ACHN (cell line): ENCODE measurements around the gene TNIP2.
"Not testable (repeated sequence)": the region's sequence is repeated elsewhere in the genome, so short reads cannot be mapped to it uniquely, and the experiment has no call there.

Experiments used
- DNase-seq: peaks from one replicate; pipeline ENCODE4 v3.0.0-alpha.2; 2015
- in situ Hi-C: cut with HindIII; loops from 2 replicates; pipeline ENCODE4 v1.10.0; 2017; ENCODE audit warnings: low sequenced_read_pairs, low pct_ligation_motif_present, low pct_unique_long_range_greater_than_20kb

The TNIP2 gene

DNA sequence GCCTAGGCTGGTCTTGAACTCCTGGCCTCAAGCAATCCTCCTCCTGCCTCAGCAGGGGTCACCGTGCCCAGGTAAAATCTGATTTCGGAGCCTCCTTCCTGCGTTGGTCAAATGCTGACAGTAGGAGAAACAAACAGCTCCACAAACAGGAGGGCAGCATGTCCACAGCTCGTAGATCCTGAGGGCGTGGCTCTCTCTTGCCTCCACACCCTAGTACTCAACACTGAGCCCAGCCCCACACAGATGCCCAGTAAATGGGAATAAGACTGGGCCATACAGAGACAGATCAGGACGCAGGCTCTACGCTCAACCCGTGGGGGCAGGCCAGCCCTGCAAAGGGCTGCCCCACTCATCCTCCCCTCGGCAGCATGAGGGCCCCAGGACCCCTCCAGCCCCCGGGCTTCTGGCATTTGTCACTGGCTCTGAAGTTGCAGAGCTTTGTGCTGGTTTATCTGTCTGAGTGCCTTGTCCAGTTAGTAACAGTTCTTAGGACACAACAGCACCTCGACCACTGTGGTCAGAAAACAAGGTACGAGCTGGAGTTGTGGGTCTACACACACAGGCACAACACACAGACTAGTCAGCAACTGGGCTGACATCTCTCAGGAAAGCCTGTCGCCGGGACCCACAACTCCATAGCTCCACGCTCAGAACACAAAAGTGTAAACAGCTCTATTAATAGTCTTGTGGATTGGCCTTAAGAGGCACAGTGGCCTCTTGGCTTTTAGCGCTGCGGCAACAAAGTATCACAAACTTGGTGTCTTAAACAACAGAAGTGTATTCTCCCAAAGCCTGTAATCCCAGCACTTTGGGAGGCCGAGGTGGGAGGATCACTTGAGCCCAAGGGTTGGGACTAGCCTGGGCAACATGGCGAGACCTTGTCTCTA, 5.2 kb downstream of the TNIP2 start:
- in situ Hi-C loops: no loop called here
- DNase-seq: no peak

DNA sequence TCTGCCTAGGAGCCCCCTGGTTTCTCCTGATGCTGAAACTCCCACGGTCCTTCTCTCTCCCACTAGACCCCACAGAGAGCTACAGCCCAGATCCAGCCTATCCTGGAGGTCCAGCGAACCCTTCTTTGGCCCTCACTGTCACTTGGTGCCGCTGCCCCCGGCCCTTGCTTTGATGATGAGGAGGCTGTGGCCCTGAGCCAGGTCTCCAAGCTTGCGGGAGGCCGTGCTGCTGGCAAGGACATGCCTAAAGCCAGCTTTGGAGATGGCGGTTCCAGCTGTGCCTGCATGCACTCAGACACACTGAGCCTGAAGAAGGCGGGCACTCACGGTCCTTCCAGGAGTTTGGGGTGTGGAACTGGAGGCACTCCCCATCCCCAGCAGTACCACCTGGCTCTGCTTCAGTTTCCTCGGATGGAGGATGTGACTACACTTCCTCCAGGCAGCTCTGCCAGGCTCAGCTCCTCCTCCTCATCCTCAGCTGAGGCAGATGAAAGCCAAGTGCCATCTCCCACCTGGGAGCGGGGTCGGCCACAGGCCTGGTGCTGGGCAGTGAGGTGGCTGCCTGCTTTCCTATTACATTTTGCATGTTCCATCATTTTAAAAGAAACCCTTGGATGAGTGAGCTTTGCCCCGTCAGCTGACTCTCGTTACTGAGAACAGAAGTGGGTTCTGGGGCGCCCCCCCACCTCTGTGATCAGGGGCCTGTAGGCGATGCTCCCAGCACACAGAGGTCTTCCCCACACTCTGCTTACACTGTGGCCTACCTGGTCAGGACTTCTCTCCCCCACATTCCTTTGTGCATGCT, 9.0 kb downstream of the TNIP2 start:
- DNase-seq: no peak
- in situ Hi-C loops: no loop called here

DNA sequence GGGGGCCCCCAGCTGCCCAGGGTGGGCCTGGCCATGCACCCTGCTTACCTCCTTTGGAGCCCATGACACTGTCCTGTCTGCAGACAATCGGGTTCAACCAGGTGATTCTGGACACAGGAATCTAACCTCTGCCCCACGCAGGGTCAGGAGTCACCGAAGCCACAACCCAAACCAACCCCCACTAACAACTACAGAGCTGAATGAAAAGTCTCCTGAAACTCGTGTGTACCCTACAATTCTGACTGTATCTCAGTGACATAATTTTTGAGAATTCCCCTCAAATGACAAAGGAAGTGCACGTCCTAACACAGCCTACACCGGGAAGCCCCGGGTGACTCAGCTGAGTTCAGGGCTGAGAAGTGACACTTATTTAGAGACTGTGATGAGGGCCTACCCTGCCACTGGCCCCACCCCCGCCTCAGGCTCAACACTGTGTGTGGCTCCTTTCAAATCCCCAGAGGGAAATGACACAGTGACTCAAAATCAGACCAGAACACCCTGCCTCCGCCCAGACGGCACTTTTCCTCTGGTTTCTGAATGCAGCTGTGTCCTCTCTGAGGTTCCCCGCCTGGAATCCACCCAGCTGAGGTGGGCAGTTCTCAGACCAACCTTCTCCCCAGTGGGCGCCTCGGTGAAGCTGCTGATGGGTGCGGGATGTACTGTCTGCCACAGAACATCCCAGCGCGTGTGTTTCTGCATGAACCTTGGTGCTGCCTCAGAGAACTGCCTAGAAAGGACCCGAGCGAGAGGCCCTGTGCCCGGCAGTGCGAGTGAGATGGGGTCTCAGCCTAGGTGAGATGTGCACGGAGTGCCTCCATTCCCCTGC, 9.9 kb downstream of the TNIP2 start:
- in situ Hi-C loops: no loop called here
- no peak for DNase-seq

DNA sequence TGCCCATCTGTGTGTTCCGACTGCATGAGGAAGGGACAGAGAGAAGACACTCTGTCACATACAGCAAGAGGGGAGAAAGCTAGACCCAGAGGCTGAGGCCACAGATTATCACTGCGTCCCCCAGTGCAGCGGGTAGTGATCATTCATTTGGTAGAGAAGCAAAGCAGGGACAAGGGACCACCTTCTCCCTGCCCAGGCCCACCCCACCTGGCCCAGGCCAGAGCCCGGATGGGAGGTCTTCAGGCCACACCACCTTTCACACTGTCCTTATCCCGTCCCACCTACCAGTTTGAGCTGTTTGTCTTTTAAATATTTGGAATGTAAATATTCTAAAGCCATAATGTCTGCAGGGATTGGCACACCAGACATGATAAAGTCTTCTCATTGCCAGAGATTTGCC, 10.6 kb downstream of the TNIP2 start:
- no peak for DNase-seq
- in situ Hi-C loops: no loop called here

DNA sequence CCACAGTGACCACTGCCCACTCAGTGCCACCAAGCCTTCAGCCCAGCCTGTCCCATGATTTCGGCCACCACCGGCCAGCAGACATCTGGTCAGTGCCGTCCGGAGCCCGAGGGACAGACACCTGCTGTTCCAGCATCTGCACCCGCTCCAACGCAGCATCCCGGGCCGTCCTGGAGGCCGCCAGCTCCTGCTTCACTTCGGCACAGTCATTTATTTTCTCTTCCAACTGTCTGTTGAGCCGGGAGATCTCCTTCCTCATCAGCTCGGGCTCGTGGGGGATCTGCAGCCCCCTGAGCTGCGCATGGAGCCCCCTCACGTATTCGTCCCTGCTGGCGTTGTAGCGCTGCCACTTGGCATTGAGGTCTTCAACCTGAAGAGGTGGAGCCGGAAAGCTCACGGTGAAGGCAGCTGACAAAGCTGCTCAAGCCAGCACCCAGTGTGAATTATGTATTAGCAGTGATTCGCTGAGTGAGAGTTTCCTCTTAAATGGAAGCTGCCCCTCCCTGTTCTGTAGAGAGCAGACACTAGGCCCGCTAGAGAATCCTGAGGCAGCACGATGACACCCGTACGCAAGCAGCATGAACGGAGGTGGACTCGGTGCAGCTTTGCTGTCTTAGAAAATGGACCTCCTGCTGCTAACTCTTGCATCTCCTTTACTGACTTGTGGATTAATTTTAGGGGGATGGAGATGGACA, 11.4 kb downstream of the TNIP2 start:
- in situ Hi-C loops: no loop called here
- no peak for DNase-seq

DNA sequence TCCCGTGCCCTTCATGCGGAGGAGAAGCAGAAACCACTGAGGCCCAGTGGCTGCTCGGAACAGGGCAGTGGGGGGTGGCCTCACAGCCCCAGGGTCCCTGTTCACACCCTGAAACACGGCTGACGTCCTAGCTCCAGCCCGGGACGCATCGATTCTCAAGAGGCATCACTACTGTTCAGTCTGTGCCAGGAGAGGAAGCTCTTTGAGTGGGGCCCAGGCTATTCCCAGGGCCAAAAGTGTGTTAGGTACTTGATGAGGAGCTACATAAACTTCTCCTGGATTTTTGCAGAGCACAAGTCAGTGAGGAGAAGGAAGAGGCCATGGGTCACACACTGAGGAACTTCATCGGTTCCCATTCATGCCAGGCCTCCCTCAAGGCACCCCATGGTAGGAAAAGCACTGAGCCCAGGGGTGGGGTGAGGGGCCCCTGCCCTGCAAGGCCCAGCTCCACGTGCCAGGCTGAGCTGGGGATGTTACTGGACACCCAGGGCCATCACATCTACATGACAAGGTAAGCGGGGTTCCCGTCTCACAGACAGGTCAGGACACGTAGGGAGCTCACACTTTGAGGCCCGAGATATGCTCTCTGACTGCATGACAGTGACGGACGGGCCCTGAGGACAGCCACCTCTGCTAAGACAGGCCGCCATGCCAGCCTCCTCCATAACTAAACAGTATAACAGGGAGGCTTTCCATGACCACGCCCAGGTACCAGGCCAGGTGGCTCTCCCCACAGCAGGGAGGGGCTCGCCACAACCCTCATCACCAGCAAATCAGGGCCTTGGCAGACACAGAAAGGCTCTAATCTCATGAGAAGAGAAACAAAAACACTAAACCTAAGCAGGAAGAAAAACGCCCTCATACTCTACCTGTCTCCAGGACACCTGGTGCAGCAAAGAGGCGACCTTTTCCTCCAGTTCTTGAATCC, 12.4 kb downstream of the TNIP2 start:
- in situ Hi-C loops: no loop called here
- DNase-seq: no peak

DNA sequence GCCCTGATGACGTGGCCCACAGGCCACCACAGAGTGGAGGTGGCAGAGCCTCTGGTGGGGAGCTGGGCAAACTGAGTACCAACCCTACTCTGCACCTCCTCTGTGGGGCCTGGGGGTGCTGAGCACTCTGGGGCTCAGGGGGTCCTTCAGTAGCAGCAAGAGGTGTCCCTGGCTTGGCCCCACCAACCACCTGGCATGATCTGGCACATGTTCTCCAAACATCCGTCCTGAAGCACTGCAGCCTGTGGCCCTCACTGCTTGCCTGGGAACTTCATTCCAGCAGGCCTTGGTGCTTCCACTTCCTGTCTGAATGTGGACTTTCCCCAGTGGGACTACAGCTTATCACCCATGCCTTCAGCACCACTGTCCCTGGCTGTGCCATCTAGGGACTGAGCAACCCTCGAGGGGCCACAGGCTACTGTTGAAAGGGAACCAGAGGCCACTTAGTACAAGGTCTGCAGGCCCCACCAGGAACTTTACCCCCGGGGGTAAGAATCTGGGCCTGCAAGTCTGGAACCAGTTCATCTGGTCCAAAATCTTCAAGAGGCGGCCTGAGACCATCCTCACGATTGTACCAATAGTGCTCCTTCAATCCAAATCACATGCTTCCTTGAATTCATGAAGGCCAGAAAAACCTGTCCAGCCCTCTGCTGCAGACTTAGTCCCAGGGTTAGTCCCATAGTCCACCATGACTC, 13.2 kb downstream of the TNIP2 start:
- no peak for DNase-seq
- in situ Hi-C loops: no loop called here

DNA sequence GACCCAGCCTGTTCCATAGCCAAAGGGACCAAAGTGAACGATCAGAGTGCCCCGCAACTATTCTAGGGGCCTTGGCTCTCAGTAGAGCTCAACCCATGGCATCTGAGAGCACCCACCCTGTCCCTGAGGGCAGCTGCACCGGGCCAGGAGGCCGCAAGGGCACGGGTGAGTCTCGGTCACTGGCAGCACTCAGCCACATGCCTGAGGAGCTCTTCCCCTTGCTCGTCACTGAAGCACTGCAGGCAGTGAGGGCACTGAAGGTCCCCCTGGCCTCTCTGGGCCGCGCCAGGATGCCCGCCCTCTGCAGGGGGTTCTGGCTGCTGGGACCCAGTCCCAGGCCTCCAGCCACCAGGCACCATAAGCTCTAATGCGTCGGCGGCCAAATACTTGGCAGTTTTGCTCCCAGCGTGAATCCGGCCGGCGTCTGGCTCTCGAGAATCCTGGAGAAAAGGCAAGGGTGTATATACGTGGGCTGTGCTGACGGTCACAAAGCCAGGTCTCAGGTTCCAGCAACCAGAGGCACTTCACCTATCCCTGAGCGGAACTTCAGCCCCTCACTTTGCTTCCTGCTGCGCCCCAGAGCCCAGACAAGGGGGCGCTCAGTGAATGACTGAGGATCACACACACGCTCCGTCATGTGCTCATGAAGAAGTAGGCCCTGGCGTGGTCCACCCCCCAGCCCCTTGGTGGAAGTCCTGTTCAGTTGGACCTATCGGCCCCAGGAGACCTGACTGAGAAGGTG, 13.9 kb downstream of the TNIP2 start:
- in situ Hi-C loops: no loop called here
- no peak for DNase-seq

DNA sequence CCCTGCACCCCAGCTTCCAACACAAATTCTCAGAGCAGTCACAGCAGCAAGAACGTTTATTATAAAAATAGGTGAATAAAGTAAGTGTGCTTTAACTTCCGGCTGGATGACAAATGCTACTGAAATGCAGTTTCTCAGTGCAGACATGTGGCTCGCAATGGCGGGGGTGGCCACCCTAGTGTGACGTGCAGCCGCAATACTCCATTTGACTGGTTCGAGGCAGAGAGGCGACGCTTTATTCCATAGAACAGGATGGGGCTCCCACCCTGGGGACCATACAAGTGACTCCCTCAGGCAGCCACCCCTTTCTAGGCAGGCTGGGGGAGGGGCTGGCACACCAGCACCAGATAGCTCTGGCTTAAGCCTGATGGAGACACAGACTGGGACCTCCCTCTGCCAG, 14.5 kb downstream of the TNIP2 start:
- no peak for DNase-seq
- in situ Hi-C loops: no loop called here

DNA sequence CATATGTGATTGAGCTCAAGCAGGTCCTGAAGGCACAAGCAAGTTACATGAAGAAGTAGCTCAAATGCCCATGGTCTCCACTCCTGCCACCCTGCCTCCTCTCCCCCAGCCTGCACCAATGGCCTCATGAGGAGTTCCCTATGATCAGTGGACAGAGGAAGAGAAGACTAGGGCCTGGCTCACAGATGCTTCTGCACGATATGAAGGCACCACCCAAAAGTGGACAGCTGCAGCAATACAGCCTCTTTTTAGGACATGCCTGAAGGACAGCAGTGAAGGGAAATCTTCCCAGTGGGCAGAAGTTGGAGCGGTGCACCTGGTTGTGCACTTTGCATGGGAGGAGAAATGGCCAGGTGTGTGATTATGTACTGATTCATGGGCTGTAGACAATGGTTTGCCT, 17.8 kb downstream of the TNIP2 start:
- in situ Hi-C loops, DNase-seq: not testable (repeated sequence)

DNA sequence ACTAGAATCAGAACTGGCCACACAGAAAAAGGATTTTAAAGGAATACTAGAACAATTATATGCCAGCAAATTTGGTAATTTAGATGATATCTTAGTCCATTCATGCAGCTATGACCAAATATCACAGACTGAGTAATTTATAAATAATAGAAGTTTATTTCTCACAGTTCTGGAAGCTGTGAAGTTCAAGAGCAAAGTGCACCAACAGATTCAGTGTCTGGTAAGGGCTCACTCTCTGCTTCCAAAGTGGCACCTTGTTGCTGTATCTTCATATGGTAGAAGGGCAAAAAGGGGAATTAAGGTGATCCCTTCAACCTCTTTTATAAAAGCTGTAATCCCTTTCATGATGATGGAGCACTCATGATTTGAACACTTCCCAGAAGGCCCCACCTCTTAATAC, 20.3 kb downstream of the TNIP2 start:
- in situ Hi-C loops: no loop called here

DNA sequence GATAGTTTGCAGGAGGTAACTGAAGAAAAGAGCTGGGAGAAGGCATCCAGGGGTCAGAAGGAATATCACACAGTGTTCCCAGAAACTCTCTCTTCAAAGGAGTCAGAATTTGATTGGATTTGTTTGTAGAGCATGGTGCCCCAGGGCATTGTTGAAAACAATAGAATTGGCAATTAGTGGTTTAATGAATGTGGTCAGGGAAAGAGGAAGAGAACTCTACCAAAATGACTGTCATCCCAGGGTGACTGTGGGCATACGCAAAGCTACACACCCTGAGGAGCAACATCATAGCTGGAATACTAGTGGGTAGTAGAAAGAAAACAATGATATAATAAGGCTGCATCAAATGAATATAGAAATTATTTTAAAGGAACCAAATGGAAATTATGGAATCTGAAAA, 21.5 kb downstream of the TNIP2 start:
- DNase-seq: no peak
- in situ Hi-C loops: no loop called here

More for the DNA sequence above, 20.3 kb downstream of the TNIP2 start:
- no peak for DNase-seq

DNA sequence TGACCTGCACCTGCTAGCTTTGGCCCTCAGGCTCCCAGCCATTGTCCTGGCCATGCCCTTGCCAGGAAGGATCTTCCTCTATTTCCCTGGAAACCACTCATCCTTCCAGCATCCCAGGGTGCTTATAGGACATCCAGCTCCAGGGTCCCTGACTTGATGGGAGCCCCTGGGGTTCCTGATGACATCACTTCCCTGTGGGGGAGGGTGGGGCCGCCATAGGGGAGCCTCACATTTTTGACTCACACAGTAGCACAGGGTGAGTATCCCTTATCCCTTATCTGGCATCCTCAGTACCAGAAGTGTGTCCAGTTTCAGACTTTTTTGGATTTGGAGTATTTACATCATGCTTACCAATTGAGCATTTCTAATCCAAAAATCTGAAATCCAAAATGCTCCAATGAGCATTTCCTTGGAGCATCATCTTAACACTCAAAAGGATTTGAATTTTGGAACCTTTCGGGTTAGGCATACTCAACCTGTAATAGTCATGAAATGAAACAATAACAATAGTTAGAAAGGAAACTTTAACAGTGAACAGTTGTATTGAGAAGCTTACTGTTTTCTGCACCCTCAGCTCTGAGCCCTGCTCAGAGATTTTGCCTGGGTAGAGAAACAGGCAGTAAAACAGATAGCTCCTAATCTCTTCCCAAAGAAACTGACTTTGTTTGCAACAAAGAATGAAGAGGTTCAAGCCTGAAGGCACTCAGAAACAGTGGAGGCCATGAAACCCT, 22.1 kb downstream of the TNIP2 start:
- in situ Hi-C loops: no loop called here
- DNase-seq: no peak

DNA sequence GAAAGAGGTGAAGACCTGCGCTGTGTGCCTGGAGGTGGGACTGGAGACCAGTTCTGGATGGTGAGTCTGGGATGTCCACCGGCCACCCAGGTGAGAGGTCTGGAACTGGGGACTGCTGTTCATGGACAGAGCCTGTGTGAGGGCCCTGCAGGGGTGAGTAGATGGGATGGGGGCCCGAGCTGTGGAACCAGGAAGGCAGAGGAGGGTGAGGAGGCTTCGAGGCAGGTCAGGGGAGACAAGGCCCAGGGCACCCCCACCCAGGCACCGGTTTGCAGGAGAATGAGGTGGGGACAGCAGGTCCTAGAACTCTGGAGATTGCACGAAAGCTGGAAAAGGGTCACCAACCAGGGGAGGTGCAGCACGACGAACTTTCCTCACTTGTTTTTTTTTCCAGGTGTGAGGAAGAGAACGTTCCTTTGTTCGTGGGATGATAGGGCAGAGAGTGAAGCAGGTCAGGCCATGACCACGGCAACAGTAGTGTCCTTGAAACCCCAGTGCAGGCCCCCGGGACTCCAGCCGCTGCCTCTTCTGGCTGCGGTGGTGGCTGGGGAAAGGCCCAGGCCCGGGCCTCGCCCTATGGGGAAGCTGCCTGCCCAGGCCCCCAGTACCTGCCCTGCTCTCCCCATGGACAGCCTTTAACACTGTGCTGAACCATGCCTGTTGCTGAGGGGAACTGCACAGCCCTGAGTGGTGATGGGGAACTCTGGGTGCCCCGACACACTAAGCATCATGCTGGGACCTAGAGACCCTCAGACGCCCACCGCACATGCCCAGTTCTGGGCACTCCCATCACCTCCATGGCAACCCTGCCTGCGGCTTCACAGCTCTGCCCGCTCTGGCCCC, 22.9 kb downstream of the TNIP2 start:
- no peak for DNase-seq

DNA sequence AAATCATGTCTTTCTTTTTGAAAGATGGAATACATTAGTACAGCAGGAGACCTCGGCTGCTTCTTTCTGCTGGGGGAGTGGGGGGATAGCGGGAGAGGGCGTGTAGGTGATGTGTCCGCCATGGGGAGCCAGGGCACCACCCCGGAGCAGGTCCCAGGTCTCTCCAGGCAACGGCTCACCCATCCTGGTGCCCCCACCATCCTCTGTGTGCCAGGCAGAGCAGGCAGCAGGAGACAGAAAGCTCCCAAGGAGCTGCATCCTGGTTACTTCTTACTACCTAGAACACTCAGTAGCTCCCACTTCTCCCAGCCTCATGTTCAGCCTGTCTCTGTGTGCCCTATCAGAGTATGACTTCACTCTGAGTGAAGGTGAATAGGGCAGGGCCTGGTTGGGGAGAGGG, 23.6 kb downstream of the TNIP2 start:
- DNase-seq: no peak
- in situ Hi-C loops: no loop called here

More for the DNA sequence above, 22.9 kb downstream of the TNIP2 start:
- in situ Hi-C loops: no loop called here
